Testis (tissue), 2 donors: Measurements from ENCODE around the gene ARFGEF3.

Experiments
- CTCF ChIP-seq, 3 experiments: fragments of 450-650 bp in 2 of 3; fragments of 200-600 bp in 1 of 3; sonication (generic) in 1 of 3; IDR thresholded peaks; one replicate each; pipeline ENCODE4 v1.5.1; 2016 to 2019; ENCODE audit warnings: antibody characterized with exemption in 3 of 3, mild to moderate bottlenecking in 2 of 3, moderate library complexity in 1 of 3
- POLR2A ChIP-seq: fragments of 450-650 bp; IDR thresholded peaks from one replicate; pipeline ENCODE4 v1.6.1; 2017; ENCODE audit warnings: antibody characterized with exemption, mild to moderate bottlenecking, moderate library complexity

- TF ChIP-seq CTCF (IDR thresholded peaks at IDR 0.05) (no peak), POLR2A (no peak)
These were observed 53.5 kb downstream of the ARFGEF3 start for GRCh38 chr6:138215093-138215782.
